Natural killer cell (primary cell): ENCODE measurements around the gene TMC1. TPM values are rescaled to one million over a fixed set of nuclear protein-coding genes. Genes with fewer than 3 reads are reported as not detected.

ENCODE experiments used
- ATAC-seq, 3 donors: fragments of 150-1000 bp in 2 of 3; fragments of 200-7000 bp in 1 of 3; cut with Tn5 transposase; 1 replicate in 1 of 3; 2 replicates in 2 of 3; pipeline ENCODE4 v1.10.0; 2021; ENCODE audit warnings: mild to moderate bottlenecking in 2 of 3, moderate library complexity in 2 of 3
- DNase-seq, 2 donors: peaks; one replicate each; pipeline versions ENCODE4 v3.0.0 to v3.0.0-alpha.2; 2013 to 2021; ENCODE audit warnings: mixed read lengths in 1 of 2
- H3K27ac ChIP-seq: one replicate; pipeline ENCODE4 v1.5.1; 2013; ENCODE audit warnings: mild to moderate bottlenecking, low read length
- H3K27me3 ChIP-seq: one replicate; pipeline ENCODE4 v1.6.1; 2013; ENCODE audit warnings: low read length; ENCODE audit not compliant: control insufficient read depth, insufficient read depth
- H3K36me3 ChIP-seq: one replicate; pipeline ENCODE4 v1.6.1; 2013; ENCODE audit warnings: low read length; ENCODE audit not compliant: control insufficient read depth, insufficient read depth
- H3K4me1 ChIP-seq: one replicate; pipeline ENCODE4 v1.6.1; 2013; ENCODE audit warnings: low read length; ENCODE audit not compliant: control insufficient read depth, insufficient read depth
- H3K4me3 ChIP-seq: one replicate; pipeline ENCODE4 v1.5.1; 2013; ENCODE audit warnings: low read length
- H3K9me3 ChIP-seq: one replicate; pipeline ENCODE4 v1.6.1; 2013; ENCODE audit warnings: low read length; ENCODE audit not compliant: control insufficient read depth, insufficient read depth
- H3K27ac Mint-ChIP-seq, 2 donors: one replicate each; pipeline ENCODE4 v1.8.0; 2022; ENCODE audit warnings: mild to moderate bottlenecking in 2 of 2, mixed read lengths in 2 of 2, moderate library complexity in 1 of 2
- H3K27me3 Mint-ChIP-seq, 2 donors: one replicate each; pipeline ENCODE4 v1.8.0; 2022; ENCODE audit warnings: low read depth in 2 of 2, mixed read lengths in 2 of 2
- H3K36me3 Mint-ChIP-seq: one replicate; pipeline ENCODE4 v1.8.0; 2022; ENCODE audit warnings: mixed read lengths
- H3K4me1 Mint-ChIP-seq, 2 donors: one replicate each; pipeline ENCODE4 v1.8.0; 2022; ENCODE audit warnings: mixed read lengths in 2 of 2
- H3K4me3 Mint-ChIP-seq: one replicate; pipeline ENCODE4 v1.8.0; 2022; ENCODE audit warnings: mild to moderate bottlenecking, moderate library complexity, mixed read lengths
- H3K9me3 Mint-ChIP-seq, 2 donors: one replicate each; pipeline ENCODE4 v1.8.0; 2022; ENCODE audit warnings: mixed read lengths in 2 of 2
- CTCF ChIP-seq: fragments of 200-600 bp; IDR thresholded peaks from one replicate; pipeline ENCODE4 v1.8.0; 2022; ENCODE audit warnings: antibody characterized with exemption
- WGBS: methylation state at CpG from one replicate; pipeline ENCODE4 v1.1.7; 2013; ENCODE audit warnings: missing lambda C conversion rate; ENCODE audit not compliant: insufficient coverage; 5-methylcytosine and 5-hydroxymethylcytosine counted together
- intact Hi-C: fragments of 100-400 bp; cut with micrococcal nuclease; formaldehyde crosslinking; loops from one replicate; pipeline ENCODE4 v1.14.2; 2022
- total RNA-seq, 4 donors: library from RNA; stranded (reverse); fragments of 120-200 nt in 1 of 4; gene quantifications; one replicate each; pipeline versions ENCODE4 v1.2.3 to v1.2.4, GENCODE V29; 2013 to 2022

TMC1 gene
- total RNA-seq, 3 donors from 2014 or later (not counting 1 experiment from before 2014, with no cell fraction given): not detected

- ATAC-seq (no peak), DNase-seq (no peak)
- Mint-ChIP-seq H3K36me3 (no peaks in the 10 kb centered on the region), H3K27me3 (no peaks in the 10 kb centered on the region), H3K4me1 (no peaks in the 10 kb centered on the region), H3K27ac (no peak overlapping the region), H3K4me3 (no peak overlapping the region), H3K9me3 (no peaks in the 10 kb centered on the region)
- WGBS: 83% methylated on average over 1 of the region's 1 CpG
- H3K27ac ChIP-seq: no peak overlapping the region
- H3K36me3 ChIP-seq: no peaks in the 10 kb centered on the region
- no peaks in the 10 kb centered on the region for H3K4me1 ChIP-seq
- H3K9me3 ChIP-seq: no peaks in the 10 kb centered on the region
- intact Hi-C loops: no loop called here
- no peak overlapping the region for H3K4me3 ChIP-seq
- no peak for TF ChIP-seq CTCF
- no peaks in the 10 kb centered on the region for H3K27me3 ChIP-seq
Measured at GRCh38 chr9:72855321-72855720, 333.9 kb downstream of the TMC1 start.

- H3K36me3 ChIP-seq: no peaks in the 10 kb centered on the region
- H3K4me3 ChIP-seq: no peak overlapping the region
- H3K27me3 ChIP-seq: no peaks in the 10 kb centered on the region
- Mint-ChIP-seq H3K4me1 (no peaks in the 10 kb centered on the region), H3K27me3 (no peaks in the 10 kb centered on the region), H3K4me3 (no peak overlapping the region), H3K36me3 (no peaks in the 10 kb centered on the region), H3K27ac (no peak overlapping the region), H3K9me3 (no peaks in the 10 kb centered on the region)
- 97% methylated on average over 5 of the region's 5 CpGs for WGBS
- ATAC-seq: no peak
- no peaks in the 10 kb centered on the region for H3K4me1 ChIP-seq
- no peak for DNase-seq
- no peaks in the 10 kb centered on the region for H3K9me3 ChIP-seq
- no peak overlapping the region for H3K27ac ChIP-seq
- intact Hi-C loops: no loop called here
- no peak for TF ChIP-seq CTCF
Measured at GRCh38 chr9:72855890-72856523, 334.6 kb downstream of the TMC1 start.

- no peaks in the 10 kb centered on the region for H3K36me3 ChIP-seq
- no peak overlapping the region for H3K27ac ChIP-seq
- Mint-ChIP-seq H3K4me3 (no peak overlapping the region), H3K27me3 (no peaks in the 10 kb centered on the region), H3K36me3 (no peaks in the 10 kb centered on the region), H3K9me3 (no peaks in the 10 kb centered on the region), H3K4me1 (no peaks in the 10 kb centered on the region), H3K27ac (no peak overlapping the region)
- no peak overlapping the region for H3K4me3 ChIP-seq
- no peaks in the 10 kb centered on the region for H3K27me3 ChIP-seq
- intact Hi-C loops: loop anchor here (1.0 kb wide), 1 partner anchor 225 kb away; no protein-coding TSS in a partner anchor
- ATAC-seq: no peak
- no peaks in the 10 kb centered on the region for H3K4me1 ChIP-seq
- peak; percentile 12 for TF ChIP-seq CTCF
- peak in 1 of 2 donors; percentile 29 for DNase-seq
- H3K9me3 ChIP-seq: no peaks in the 10 kb centered on the region
- 42% methylated on average over 5 of the region's 8 CpGs for WGBS
Measured at GRCh38 chr9:72856972-72857623, 335.7 kb downstream of the TMC1 start.
